GM10266 (cell line): ENCODE data around the gene ZNF628.
"Not testable (repeated sequence)": the region's sequence is repeated elsewhere in the genome, so short reads cannot be mapped to it uniquely, and the experiment has no call there.

ENCODE experiments used
- DNase-seq: peaks from one replicate; pipeline ENCODE4 v3.0.0; 2012; ENCODE audit errors: extremely low spot score
- TF ChIP-seq, protein P1 (sequence below): IDR thresholded peaks from 2 replicates; pipeline ENCODE4 v1.5.1; 2012; ENCODE audit warnings: mild to moderate bottlenecking, low read depth; ENCODE audit not compliant: control insufficient read depth, insufficient read depth; ENCODE audit errors: missing control alignments

The ZNF628 gene

DNA sequence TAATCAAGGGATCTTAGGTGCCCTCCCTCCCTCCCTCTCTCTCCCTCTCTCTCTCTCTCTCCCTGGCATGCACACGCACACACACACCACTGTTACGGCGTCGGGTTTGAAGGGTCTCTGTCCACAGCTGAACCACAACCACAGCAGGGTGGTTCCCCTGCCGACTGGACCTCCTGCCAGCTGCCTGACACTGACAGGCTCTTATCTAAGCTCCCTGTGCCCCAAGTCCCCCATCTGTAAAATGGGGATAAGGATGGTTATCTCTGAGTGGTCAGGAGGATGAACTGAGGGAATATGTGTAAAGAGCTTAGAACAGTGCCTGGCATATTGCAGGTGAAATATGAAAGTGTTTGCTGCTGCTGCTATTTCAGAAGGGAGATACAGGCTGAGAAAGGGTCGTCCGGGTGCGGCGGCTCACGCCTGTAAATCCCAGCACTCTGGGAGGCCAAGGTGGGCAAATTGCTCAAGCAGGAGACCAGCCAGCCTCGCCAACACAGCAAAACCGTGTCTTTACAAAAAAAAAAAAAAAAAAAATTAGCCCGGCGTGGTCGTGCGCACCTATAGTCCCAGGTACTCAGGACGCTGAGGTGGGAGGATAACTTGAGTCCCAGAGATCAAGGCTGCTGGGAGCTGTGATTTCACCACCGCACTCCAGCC, 32.5 kb upstream of the ZNF628 start:
- TF ChIP-seq, protein P1, sequence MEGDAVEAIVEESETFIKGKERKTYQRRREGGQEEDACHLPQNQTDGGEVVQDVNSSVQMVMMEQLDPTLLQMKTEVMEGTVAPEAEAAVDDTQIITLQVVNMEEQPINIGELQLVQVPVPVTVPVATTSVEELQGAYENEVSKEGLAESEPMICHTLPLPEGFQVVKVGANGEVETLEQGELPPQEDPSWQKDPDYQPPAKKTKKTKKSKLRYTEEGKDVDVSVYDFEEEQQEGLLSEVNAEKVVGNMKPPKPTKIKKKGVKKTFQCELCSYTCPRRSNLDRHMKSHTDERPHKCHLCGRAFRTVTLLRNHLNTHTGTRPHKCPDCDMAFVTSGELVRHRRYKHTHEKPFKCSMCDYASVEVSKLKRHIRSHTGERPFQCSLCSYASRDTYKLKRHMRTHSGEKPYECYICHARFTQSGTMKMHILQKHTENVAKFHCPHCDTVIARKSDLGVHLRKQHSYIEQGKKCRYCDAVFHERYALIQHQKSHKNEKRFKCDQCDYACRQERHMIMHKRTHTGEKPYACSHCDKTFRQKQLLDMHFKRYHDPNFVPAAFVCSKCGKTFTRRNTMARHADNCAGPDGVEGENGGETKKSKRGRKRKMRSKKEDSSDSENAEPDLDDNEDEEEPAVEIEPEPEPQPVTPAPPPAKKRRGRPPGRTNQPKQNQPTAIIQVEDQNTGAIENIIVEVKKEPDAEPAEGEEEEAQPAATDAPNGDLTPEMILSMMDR = no peak
- no peak for DNase-seq

DNA sequence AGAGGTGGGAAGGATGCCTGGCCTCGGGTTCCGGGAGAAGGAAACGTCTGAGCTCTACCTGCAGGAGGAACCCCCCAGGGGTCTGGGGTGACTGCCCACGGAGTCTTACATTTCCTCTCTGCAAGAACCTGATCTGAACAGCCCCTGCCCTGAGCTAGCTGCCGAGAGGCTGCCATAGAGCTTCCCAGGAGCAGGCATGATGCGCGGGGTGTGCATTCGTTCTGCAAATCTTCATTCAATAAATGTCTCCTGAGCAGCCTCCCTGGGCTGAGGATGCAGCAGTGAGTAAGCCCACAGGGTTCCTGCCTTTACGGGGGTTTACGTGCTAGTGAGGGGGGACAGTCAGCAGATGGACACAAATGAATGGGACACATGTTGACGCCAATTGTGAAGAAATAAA, 31.8 kb upstream of the ZNF628 start:
- TF ChIP-seq, protein P1 = no peak
- no peak for DNase-seq

DNA sequence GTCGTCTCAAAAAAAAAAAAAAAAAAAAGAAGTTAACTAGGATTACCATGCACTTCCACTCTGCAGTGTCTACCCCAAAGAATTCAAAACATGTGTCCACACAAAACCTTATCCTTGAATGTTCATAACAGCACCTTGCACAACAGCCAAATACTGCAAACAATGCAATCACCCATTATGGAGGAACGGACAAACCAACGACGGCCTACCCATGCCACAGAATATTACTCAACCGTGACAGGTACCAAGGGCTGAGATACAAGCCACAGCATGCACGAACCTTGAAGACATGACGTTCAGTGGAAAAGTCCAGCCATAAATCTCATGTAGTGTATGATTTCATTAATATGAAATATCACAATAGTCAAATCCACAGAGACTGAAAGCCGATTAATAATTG, 30.4 kb upstream of the ZNF628 start:
- TF ChIP-seq, protein P1 = no peak
- DNase-seq = no peak

DNA sequence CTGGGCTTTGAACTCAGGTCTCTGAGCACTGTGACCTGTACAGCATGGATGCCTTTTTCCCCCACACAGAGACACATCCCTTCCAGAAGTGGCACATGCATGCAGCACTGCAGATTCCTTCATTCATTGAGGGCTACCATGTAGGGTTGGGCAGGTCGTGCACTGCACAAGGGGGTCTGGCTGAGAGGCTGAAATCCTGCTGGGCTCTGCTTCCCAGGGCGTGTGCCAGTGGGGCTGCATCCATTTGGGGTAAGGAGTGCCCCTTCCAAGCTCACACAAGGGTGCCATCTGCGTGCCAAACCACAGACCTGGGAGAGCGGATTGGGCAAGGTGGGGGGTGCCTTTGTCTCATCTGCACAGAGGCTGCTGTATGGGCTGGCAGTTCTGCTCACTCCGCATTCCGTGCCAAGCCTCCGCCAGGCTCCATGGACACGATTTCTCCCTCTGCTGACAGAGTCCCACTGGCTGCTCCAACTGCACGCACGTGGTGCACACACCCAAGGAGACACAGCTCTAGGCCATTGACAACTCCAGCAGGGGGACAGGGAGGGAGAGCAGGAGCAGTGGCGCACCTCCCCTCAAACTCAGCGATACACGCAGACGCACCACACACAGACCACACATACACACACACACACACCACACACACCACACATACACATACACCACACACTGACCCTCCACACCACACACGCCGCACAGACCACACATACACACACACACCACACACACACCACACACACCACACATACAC, 28.8 kb upstream of the ZNF628 start:
- DNase-seq = no peak
- TF ChIP-seq, protein P1 = no peak

DNA sequence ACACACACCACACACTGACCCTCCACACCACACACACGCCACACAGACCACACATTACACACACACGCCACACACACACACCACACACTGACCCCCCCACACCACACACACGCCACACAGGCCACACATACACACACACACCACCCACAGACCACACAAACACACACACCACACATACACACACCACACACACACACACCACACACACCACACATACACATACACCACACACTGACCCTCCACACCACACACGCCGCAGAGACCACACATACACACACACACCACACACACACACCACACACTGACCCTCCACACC, 28.3 kb upstream of the ZNF628 start:
- not testable (repeated sequence) for DNase-seq

- no peak for DNase-seq
- TF ChIP-seq, protein P1 = no peak
These were observed 26.9 kb upstream of the ZNF628 start for GRCh38 chr19:55449469-55449868.

GRCh38 chr19:55451163-55451964, 25.1 kb upstream of the ZNF628 start:
- TF ChIP-seq, protein P1 = no peak
- no peak for DNase-seq
